K562 (cell line): ENCODE results near the gene LCNL1. TPM values are rescaled to one million over a fixed set of nuclear protein-coding genes. Genes with fewer than 3 reads are reported as not detected.
A peak's percentile ranks its signal among the peaks of the same experiment; 100 is the strongest.

ENCODE experiments used
- ARID3B ChIP-seq: fragments of 250-450 bp; sonication (Bioruptor Pico); IDR thresholded peaks from 2 replicates; pipeline ENCODE4 v1.4.0; 2020; ENCODE audit warnings: borderline replicate concordance
- ATF4 ChIP-seq: fragments of 450-650 bp; formaldehyde crosslinking; IDR thresholded peaks from 2 replicates; pipeline ENCODE4 v1.4.0; 2022; ENCODE audit warnings: mild to moderate bottlenecking, moderate library complexity
- CEBPB ChIP-seq: fragments of 450-650 bp; IDR thresholded peaks from 2 replicates; pipeline ENCODE4 v1.6.1; 2016; ENCODE audit warnings: missing genetic modification characterization, missing compliant biosample characterization
- FOXK2 ChIP-seq, 2 experiments: fragments of 450-650 bp; IDR thresholded peaks in 1 of 2; conservative IDR thresholded peaks in 1 of 2; 2 replicates each; pipeline ENCODE4 v1.6.1; 2016; ENCODE audit warnings: low read depth in 2 of 2, mild to moderate bottlenecking in 1 of 2
- IFI16 ChIP-seq: fragments of 250-450 bp; sonication (Bioruptor Pico); IDR thresholded peaks from 2 replicates; pipeline ENCODE4 v2.1.2; 2022; ENCODE audit warnings: mild to moderate bottlenecking, inconsistent platforms
- MAX ChIP-seq: sonication (generic); formaldehyde crosslinking; IDR thresholded peaks from 2 replicates; pipeline ENCODE4 v1.9.0; 2022; ENCODE audit warnings: mild to moderate bottlenecking, missing genetic modification reagents
- MCM7 ChIP-seq, 2 experiments: fragments of 450-650 bp; IDR thresholded peaks; 2 replicates each; pipeline ENCODE4 v1.6.1; 2016 to 2018
- NR2C1 ChIP-seq, 2 experiments: fragments of 450-650 bp; IDR thresholded peaks; 2 replicates each; pipeline ENCODE4 v1.6.1; 2017; ENCODE audit warnings: mild to moderate bottlenecking in 2 of 2, antibody characterized with exemption in 1 of 2, inconsistent platforms in 1 of 2, missing compliant biosample characterization in 1 of 2, missing genetic modification characterization in 1 of 2
- PTBP1 ChIP-seq: fragments of 200-400 bp; formaldehyde crosslinking; IDR thresholded peaks from 2 replicates; pipeline ENCODE4 v1.6.1; 2017; ENCODE audit warnings: low read depth, low read length
- RB1 ChIP-seq: fragments of 450-650 bp; IDR thresholded peaks from 2 replicates; pipeline ENCODE4 v1.6.1; 2017; ENCODE audit warnings: low read depth, mild to moderate bottlenecking
- RBM22 ChIP-seq: fragments of 200-400 bp; formaldehyde crosslinking; IDR thresholded peaks from 2 replicates; pipeline ENCODE4 v1.6.1; 2018; ENCODE audit warnings: low read length, low read depth; ENCODE audit not compliant: poor library complexity, severe bottlenecking
- RFX7 ChIP-seq: fragments of 250-450 bp; sonication (Bioruptor Pico); IDR thresholded peaks from 2 replicates; pipeline ENCODE4 v1.5.1; 2021; ENCODE audit warnings: mild to moderate bottlenecking
- SAFB2 ChIP-seq: fragments of 200-400 bp; formaldehyde crosslinking; IDR thresholded peaks from 2 replicates; pipeline ENCODE4 v1.6.1; 2018; ENCODE audit warnings: borderline replicate concordance, low read length, low read depth, moderate library complexity; ENCODE audit not compliant: severe bottlenecking
- SAP30 ChIP-seq: fragments of 200-600 bp; sonication (generic); IDR thresholded peaks from 2 replicates; pipeline ENCODE4 v1.6.1; 2012; ENCODE audit warnings: borderline replicate concordance, low read depth, mild to moderate bottlenecking, moderate library complexity, low read length, control low read depth, inconsistent platforms; ENCODE audit not compliant: insufficient read depth, poor library complexity, severe bottlenecking
- SMAD2 ChIP-seq: fragments of 150-350 bp; IDR thresholded peaks from 2 replicates; pipeline ENCODE4 v1.6.1; 2014; ENCODE audit warnings: low read depth, mild to moderate bottlenecking, low read length
- ZC3H4 ChIP-seq: sonication (generic); formaldehyde crosslinking; IDR thresholded peaks from 2 replicates; pipeline ENCODE4 v1.9.0; 2021; ENCODE audit warnings: missing genetic modification reagents, borderline replicate concordance
- ZNF253 ChIP-seq: fragments of 250-450 bp; sonication (Bioruptor Pico); conservative IDR thresholded peaks from 2 replicates; pipeline ENCODE4 v1.6.1; 2021; ENCODE audit warnings: mild to moderate bottlenecking
- ZNF551 ChIP-seq: fragments of 250-450 bp; sonication (Bioruptor Pico); IDR thresholded peaks from 2 replicates; pipeline ENCODE4 v1.5.0; 2021; ENCODE audit warnings: mild to moderate bottlenecking, moderate library complexity
- ZZZ3 ChIP-seq: fragments of 450-650 bp; IDR thresholded peaks from 2 replicates; pipeline ENCODE4 v1.6.1; 2016; ENCODE audit warnings: antibody characterized with exemption, mild to moderate bottlenecking, moderate library complexity
- polyA plus RNA-seq, 8 experiments: library from polyadenylated mRNA; depleted of rRNA in 4 of 8; stranded (reverse) in 5 of 8; unstranded in 3 of 8; fragments of >200 nt; fragmentation: Nextera tagmentation in 2 of 8; fragmentation: Illumina TruSeq in 1 of 8; extraction: Ambion mirVana in 2 of 8; extraction: Trizol in 1 of 8; gene quantifications; 2 replicates each; pipeline versions ENCODE4 v1.2.1 to v1.2.3, GENCODE V29; 2011 to 2014; ENCODE audit warnings: inconsistent platforms in 1 of 8, missing spikeins in 1 of 8
- total RNA-seq, 7 experiments: library from RNA; depleted of rRNA in 6 of 7; stranded (reverse); fragments of >200 nt in 6 of 7; fragmentation: Illumina TruSeq in 2 of 7; extraction: Trizol in 2 of 7; gene quantifications; 2 replicates each; pipeline versions ENCODE4 v1.2.1 to v1.2.3, GENCODE V29; 2011 to 2021; ENCODE audit warnings: low replicate concordance in 1 of 7
- TF ChIP-seq, protein P1 (sequence below): conservative IDR thresholded peaks from 2 replicates; pipeline ENCODE4 v1.6.1; 2011; ENCODE audit warnings: low read depth, mild to moderate bottlenecking, low read length; ENCODE audit not compliant: control insufficient read depth
- TF ChIP-seq, protein P2 (sequence below), 2 experiments: fragments of 450-650 bp; IDR thresholded peaks; 2 replicates each; pipeline ENCODE4 v1.6.1; 2016
- TF ChIP-seq, protein P3 (sequence below): fragments of 450-650 bp; formaldehyde crosslinking; IDR thresholded peaks from 2 replicates; pipeline ENCODE4 v1.4.0; 2020; ENCODE audit warnings: mild to moderate bottlenecking, moderate library complexity

LCNL1 gene
- total and polyA plus RNA-seq, 9 of the 15 experiments (the other 6 are each of a cell fraction or from before 2014, with no cell fraction given), result 0.04 to 0.16 (median 0.04) TPM; not detected in 4

GRCh38 chr9:136964171-136964689 is 18.6 kb upstream of the LCNL1 start (continued):
- TF ChIP-seq, protein P1, sequence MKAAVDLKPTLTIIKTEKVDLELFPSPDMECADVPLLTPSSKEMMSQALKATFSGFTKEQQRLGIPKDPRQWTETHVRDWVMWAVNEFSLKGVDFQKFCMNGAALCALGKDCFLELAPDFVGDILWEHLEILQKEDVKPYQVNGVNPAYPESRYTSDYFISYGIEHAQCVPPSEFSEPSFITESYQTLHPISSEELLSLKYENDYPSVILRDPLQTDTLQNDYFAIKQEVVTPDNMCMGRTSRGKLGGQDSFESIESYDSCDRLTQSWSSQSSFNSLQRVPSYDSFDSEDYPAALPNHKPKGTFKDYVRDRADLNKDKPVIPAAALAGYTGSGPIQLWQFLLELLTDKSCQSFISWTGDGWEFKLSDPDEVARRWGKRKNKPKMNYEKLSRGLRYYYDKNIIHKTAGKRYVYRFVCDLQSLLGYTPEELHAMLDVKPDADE, result no peak
- TF ChIP-seq SAP30 (no peak), IFI16 (no peak), ZZZ3 (no peak), ZNF551 (CRISPR knock-in tag) (no peak), NR2C1 (IDR thresholded peaks at IDR 0.05) (no peak), NR2C1 (tag; IDR thresholded peaks at IDR 0.05) (no peak), RB1 (no peak), FOXK2 (conservative IDR thresholded peaks at IDR 0.05 in 1 of 2, IDR thresholded peaks at IDR 0.05 in 1 of 2; ENCODE audit: low read depth in 2 of 2) (no peak), PTBP1 (no peak), SAFB2 (no peak), ZC3H4 (CRISPR knock-in tag) (no peak), MCM7 (IDR thresholded peaks at IDR 0.05) (no peak), RBM22 (no peak), ZNF253 (CRISPR knock-in tag) (no peak), CEBPB (tag) (no peak), ARID3B (CRISPR knock-in tag) (no peak), SMAD2 (no peak), ATF4 (CRISPR knock-in tag) (no peak), RFX7 (CRISPR knock-in tag) (no peak), MAX (peak; percentile 91)
- TF ChIP-seq, protein P2, sequence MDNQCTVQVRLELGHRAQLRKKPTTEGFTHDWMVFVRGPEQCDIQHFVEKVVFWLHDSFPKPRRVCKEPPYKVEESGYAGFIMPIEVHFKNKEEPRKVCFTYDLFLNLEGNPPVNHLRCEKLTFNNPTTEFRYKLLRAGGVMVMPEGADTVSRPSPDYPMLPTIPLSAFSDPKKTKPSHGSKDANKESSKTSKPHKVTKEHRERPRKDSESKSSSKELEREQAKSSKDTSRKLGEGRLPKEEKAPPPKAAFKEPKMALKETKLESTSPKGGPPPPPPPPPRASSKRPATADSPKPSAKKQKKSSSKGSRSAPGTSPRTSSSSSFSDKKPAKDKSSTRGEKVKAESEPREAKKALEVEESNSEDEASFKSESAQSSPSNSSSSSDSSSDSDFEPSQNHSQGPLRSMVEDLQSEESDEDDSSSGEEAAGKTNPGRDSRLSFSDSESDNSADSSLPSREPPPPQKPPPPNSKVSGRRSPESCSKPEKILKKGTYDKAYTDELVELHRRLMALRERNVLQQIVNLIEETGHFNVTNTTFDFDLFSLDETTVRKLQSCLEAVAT (IDR thresholded peaks at IDR 0.05), result no peak
- TF ChIP-seq, protein P3, sequence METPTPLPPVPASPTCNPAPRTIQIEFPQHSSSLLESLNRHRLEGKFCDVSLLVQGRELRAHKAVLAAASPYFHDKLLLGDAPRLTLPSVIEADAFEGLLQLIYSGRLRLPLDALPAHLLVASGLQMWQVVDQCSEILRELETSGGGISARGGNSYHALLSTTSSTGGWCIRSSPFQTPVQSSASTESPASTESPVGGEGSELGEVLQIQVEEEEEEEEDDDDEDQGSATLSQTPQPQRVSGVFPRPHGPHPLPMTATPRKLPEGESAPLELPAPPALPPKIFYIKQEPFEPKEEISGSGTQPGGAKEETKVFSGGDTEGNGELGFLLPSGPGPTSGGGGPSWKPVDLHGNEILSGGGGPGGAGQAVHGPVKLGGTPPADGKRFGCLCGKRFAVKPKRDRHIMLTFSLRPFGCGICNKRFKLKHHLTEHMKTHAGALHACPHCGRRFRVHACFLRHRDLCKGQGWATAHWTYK, result no peak
